HG02938 (cell line): ENCODE results near the gene ATRN.
"Not testable (repeated sequence)": the region's sequence is repeated elsewhere in the genome, so short reads cannot be mapped to it uniquely, and the experiment has no call there.

Experiments
- ATAC-seq: cut with Tn5 transposase; IDR thresholded peaks from one replicate; pipeline ENCODE4 v1.9.1; 2021; ENCODE audit warnings: mild to moderate bottlenecking, moderate library complexity; ENCODE audit not compliant: unreplicated experiment

ATRN gene

GRCh38 chr20:3514012-3514642, 43.3 kb downstream of the ATRN start:
- no peak for ATAC-seq

GRCh38 chr20:3515379-3516170, 44.8 kb downstream of the ATRN start:
- no peak for ATAC-seq

DNA sequence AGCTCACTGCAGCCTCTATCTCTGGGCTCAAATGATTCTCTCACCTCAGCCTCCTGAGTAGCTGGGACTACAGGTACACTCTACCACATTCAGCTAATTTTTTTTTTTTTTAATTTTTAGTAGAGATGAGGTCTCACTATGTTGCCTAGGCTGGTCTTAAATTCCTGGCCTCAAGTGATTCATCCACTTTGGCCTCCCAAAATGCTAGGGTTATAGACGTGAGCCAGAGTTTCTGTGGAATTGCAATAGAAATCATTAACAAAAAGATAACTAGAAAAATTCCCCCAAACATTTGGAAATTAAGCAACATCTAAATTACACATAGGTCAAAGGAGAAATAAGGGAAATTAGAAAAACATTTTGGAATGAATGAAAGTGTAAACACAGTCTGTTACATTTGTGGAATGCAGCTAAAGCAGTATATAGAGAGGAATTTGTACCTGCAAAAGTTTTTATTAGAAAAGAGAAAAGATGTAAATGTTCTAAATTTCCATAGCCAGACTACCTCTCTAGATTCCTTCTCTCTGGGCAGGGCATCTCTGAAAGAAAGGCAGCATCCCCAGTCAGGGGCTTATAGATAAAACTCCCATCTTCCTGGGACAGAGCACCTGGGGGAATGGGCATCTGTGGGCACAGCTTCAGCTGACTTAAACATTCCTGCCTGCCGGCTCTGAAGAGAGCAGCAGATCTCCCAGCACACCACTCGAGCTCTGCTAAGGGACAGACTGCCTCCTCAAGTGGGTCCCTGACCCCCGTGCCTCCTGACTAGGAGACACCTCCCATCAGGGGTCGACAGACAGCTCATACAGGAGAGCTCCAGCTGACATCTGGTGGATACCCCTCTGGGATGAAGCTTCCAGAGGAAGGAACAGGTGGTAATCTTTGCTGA, 51.3 kb downstream of the ATRN start:
- ATAC-seq, result no peak

DNA sequence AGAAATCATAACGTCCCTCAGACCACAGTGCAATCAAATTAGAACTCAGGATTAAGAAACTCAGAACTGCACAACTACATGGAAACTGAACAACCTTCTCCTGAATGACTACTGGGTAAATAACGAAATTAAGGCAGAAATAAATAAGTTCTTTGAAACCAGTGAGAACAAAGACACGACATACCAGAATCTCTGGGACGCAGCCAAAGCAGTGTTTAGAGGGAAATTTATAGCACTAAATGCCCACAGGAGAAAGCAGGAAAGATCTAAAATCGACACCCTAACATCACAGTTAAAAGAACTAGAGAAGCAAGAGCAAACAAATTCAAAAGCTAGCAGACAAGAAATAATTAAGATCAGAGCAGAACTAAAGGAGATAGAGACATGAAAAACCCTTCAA, 53.9 kb downstream of the ATRN start:
- not testable (repeated sequence) for ATAC-seq

GRCh38 chr20:3532089-3532615, 61.3 kb downstream of the ATRN start:
- ATAC-seq, result no peak

GRCh38 chr20:3537733-3538132, 66.9 kb downstream of the ATRN start:
- not testable (repeated sequence) for ATAC-seq

- no peak for ATAC-seq
Observed at GRCh38 chr20:3539311-3540107, 68.7 kb downstream of the ATRN start.

DNA sequence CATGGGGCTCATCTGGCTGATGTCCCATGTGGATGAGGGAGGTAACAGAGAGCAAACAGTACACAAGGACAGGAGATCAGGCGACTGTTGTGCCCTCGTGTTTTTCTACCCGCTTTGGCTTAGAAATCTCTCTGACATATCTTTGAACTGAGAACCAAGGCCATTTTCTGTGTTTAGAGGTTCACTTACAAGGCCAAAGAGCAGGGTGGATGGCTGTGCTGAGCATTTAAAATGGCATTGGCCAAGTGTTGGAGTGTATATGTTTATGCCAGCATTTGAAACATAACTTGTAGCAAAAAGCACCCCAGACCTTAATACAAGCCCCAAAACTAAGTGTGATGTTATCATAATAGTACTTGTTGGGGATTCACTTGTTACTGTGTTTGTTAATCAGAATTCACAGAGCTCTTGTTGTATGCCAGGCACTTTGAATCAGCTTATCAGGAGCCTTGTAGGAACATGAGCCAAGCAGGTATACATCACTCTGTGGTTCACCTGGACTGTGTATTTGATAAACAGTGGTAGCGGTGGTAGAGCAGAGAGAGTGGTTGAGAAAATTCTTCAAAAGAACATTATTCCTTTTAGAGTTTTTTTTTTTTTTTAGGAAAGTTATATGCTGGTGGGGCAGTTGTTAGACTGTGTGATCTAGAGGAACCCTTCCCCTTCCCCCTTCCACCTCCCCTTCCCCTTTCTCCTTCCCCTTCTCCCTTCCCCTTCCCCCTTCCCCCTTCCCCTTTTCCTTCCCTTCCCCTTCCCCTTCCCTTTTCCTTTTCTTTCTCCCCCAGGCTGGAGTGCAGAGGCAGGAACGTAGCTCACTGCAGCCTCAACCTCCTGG, 71.3 kb downstream of the ATRN start:
- ATAC-seq, result no peak

DNA sequence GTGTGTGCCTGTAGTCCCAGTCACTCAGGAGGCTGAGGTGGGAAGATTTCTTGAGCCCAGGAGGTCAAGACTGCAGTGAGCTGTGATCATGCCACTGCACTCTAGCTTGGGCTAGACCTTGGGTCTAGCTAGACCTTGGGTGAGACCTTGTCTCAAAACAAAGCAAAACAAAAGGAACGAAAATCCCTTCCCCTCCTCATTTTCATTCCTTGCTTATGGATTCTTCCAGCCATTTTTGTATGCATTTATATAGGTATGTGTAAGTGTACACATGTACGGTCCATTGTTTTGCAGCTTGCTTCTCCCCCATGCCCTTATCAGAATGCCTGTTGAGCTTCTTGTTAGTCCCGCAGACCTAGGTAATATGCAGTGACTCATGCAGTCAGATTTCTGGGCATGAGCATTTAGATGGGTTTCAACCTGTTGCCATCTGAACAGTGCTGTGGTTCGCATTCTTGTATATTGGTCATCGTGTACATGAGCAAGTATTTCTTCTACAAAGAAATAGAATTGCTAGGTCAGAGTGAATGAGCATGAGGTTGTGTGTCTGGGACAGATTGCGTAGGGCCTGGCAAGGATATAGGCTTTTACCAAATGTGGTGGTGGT, 73.2 kb downstream of the ATRN start:
- no peak for ATAC-seq

GRCh38 chr20:3545401-3545925, 74.6 kb downstream of the ATRN start:
- no peak for ATAC-seq

DNA sequence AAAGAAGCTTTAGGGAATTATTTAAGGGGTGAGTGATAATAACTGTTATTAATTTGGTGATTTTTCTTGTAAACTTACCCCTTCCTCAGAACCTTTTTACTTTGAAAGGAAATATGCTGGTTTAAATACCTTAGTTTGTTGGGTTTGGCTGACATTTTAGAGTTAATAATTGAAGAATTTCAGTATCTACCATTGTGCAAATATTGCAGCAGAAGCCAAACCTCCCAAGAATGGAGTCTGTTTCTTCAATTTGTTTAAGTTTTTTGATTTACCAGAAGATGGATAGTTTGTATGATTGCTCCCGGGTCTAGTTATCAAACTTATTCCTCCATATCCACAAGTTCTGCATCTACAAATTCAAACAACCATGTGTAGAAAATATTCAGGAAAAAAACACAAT, 77.1 kb downstream of the ATRN start:
- no peak for ATAC-seq

GRCh38 chr20:3550837-3551236, 80.0 kb downstream of the ATRN start:
- no peak for ATAC-seq

GRCh38 chr20:3551681-3552434, 81.0 kb downstream of the ATRN start:
- no peak for ATAC-seq

- ATAC-seq, result no peak
Observed at GRCh38 chr20:3553663-3554062, 82.8 kb downstream of the ATRN start.

DNA sequence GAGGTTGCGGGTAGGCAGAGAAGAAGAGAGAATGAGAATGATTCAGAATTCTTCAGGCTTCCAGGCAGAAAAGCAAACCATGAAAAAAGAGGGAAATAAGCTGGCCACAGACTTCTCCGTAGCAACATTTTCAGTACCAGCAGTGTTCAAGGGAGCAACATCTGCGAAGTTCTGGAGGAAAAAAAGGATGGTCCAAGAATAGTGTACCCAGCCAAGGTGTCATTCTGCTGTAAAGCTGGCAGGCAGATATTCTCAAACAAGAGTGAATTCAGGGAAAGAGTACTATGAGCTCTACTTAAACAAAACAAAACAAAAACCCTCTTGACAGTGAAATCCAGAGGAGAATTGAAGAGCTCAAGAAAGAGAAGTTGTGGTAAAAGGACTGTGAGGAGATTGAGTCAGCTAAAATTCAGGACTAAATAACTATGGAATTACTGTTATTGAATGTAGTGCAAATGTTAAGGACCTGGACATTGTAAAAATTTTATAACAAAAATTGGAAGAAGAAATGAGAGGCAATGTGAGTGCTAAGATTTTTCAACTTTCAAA, 86.5 kb downstream of the ATRN start:
- ATAC-seq, result no peak

GRCh38 chr20:3559231-3559630, 88.4 kb downstream of the ATRN start:
- ATAC-seq, result no peak

DNA sequence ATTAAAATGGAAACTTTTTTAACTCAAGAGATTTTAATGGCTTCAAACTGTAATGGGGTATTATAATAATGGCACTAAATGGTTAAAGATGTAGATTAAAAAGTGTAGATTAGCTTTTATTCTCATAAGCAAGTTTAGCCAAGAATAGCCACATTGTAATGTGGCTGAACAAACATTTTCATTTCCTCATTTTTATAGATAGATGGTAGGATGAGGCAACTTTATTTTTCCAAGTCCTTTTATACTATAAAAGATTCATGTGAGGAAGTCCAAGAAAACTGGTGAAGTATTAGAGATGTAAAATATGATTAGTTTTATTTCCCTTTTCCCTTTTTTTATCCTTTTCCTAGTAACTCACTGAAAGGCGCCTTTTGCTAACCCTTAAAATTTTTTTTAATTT, 88.8 kb downstream of the ATRN start:
- no peak for ATAC-seq

DNA sequence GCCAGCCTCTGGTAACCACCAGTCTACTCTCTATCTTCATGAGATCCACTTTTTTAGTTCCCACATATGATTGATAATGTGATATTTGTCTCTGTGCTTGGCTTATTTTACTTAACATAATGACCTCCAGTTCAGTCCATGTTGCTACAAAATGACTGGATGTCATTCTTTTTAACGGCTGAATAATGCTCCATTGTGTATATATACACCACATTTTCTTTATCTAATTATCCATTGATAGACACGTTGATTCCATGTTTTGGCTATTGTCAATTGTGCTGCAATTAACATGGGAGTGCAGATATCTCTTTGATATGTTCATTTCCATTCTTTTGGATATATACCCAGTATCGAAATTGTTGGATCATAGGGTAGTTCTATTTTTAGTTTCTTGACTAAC, 89.3 kb downstream of the ATRN start:
- no peak for ATAC-seq
